Right cardiac atrium (tissue), 5 donors: ENCODE data around the gene FLII. TPM values are rescaled to one million over a fixed set of nuclear protein-coding genes. Genes with fewer than 3 reads are reported as not detected.

Experiments used
- ATAC-seq, 2 donors: fragments of 200-7000 bp; cut with Tn5 transposase; one replicate each; pipeline versions ENCODE4 v1.8.0 to v1.9.1; 2020; ENCODE audit warnings: moderate library complexity in 2 of 2, mild to moderate bottlenecking in 1 of 2
- DNase-seq, 3 donors: peaks; one replicate each; pipeline ENCODE4 v3.0.0-alpha.2; 2020
- H3K27ac ChIP-seq: one replicate; pipeline ENCODE4 v1.5.1; 2013; ENCODE audit warnings: mild to moderate bottlenecking, low read length, control low read depth, moderate library complexity
- H3K27me3 ChIP-seq: one replicate; pipeline ENCODE4 v1.6.1; 2013; ENCODE audit not compliant: control insufficient read depth, insufficient read depth
- H3K4me1 ChIP-seq: one replicate; pipeline ENCODE4 v1.6.1; 2013; ENCODE audit warnings: low read length; ENCODE audit not compliant: control insufficient read depth, insufficient read depth
- H3K4me3 ChIP-seq: one replicate; pipeline ENCODE4 v1.5.1; 2013; ENCODE audit warnings: low read length, control low read depth
- H3K9me3 ChIP-seq: one replicate; pipeline ENCODE4 v1.6.1; 2013; ENCODE audit warnings: low read length; ENCODE audit not compliant: control insufficient read depth
- WGBS: extraction: QIAGEN DNeasy Blood & Tissue Kit; methylation state at CpG from one replicate; pipeline ENCODE4 v1.1.7; 2013; 5-methylcytosine and 5-hydroxymethylcytosine counted together
- intact Hi-C, 4 donors: fragments of 100-400 bp; cut with DNase I; formaldehyde crosslinking; loops; one replicate each; pipeline versions ENCODE4 v1.11.0 to v1.14.0; 2022 to 2023
- polyA plus RNA-seq: library from polyadenylated mRNA; stranded (reverse); fragments of 200-250 nt; gene quantifications from one replicate; pipeline ENCODE4 v1.2.3, GENCODE V29; 2013
- total RNA-seq, 4 donors: library from RNA; stranded (reverse); fragmentation: NEBNext Ultra II Directional; extraction: Animal tissue kit (Norgen Biotek cat#: 25700); gene quantifications; one replicate each; pipeline ENCODE4 v1.2.1, GENCODE V29; 2021
- donor health status: healthy with polysubstance abuse.
- donor health status: DM: no; HTN: yes; CAD: no.
- donor health status: DM: no; HTN: no; CAD: no.
- donor health status: DM: no; HTN: yes; CAD: no; lungs with severe emphysema.
- donor health status: DM: yes; HTN: yes; CAD: no.

FLII gene
- total and polyA plus RNA-seq, 5 donors: 166 to 217 (median 186) TPM

- no peak for DNase-seq
- WGBS: 63% methylated on average over 7 of the region's 7 CpGs
- Histone ChIP-seq H3K9me3 (no peaks in the 10 kb centered on the region), H3K4me3 (no peak overlapping the region), H3K4me1 (no peaks in the 10 kb centered on the region), H3K27ac (no peak overlapping the region), H3K27me3 (no peaks in the 10 kb centered on the region)
- no peak for ATAC-seq
- intact Hi-C loops: loop anchor here in 2 of 4 donors (10.0 kb wide), 2 partner anchors 69 to 101 kb away; partner anchors contain the start of genes SMCR8 (in 1 of the 2) and TOP3A (in 1 of the 2)
Measured at GRCh38 chr17:18213666-18214270, 44.8 kb downstream of the FLII start.

GRCh38 chr17:18208092-18208491 is 50.4 kb downstream of the FLII start:
- no peak for ATAC-seq
- Histone ChIP-seq H3K4me3 (no peak overlapping the region), H3K9me3 (no peaks in the 10 kb centered on the region), H3K27ac (no peak overlapping the region), H3K4me1 (no peaks in the 10 kb centered on the region), H3K27me3 (no peaks in the 10 kb centered on the region)
- DNase-seq: no peak
- WGBS: 87% methylated on average over 19 of the region's 19 CpGs
- intact Hi-C loops: loop anchor here in 1 of 4 donors (10.0 kb wide), 1 partner anchor 57 kb away; the partner anchor contains the start of gene MIEF2

DNA sequence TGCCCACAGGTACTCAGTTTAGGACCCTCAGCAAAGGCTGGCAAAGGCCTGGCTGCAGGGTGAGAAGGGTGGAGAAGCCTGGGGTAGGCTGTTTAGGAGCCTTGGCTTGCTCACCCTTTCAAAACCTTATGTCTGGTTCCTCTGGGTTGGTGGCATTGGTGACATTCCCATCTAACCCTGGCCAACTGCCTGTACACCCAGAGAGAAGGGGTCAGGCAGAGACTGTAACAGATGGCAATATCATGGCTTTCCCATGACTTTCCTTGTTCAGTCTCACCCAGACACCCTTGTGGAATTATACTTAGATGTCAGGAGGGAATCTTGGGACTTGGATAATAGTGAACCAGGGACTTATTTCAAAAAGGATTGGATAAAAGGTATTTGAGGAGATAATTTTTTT is 51.6 kb downstream of the FLII start:
- Histone ChIP-seq H3K4me3 (no peak overlapping the region), H3K27ac (no peak overlapping the region), H3K9me3 (no peaks in the 10 kb centered on the region), H3K4me1 (no peaks in the 10 kb centered on the region), H3K27me3 (no peaks in the 10 kb centered on the region)
- DNase-seq: no peak
- no peak for ATAC-seq
- intact Hi-C loops: loop anchor here in 1 of 4 donors (10.0 kb wide), 1 partner anchor 58 kb away; the partner anchor contains the start of gene MIEF2

DNA sequence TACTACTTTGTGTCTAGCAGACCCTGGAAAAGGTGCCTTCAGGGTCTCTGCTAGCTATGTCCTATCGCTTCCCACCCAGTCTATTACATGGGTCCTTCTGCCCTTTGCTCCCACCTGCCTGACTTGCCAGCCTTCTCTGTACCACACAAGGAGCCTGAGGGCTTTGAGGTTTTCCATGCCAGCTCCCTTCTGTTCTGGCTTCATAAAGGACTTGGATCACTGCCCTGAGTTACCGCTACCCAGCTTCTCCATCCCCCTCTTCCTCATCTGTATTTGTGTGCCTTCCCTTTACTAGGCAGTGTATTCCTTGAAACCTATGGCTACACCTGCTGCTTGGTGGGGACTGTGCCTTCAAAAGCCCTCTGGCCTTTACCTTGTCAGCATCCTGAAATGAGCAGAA is 52.7 kb downstream of the FLII start:
- ATAC-seq (no peak), DNase-seq (no peak)
- H3K27me3 ChIP-seq: no peaks in the 10 kb centered on the region
- no peaks in the 10 kb centered on the region for H3K4me1 ChIP-seq
- H3K27ac ChIP-seq: no peak overlapping the region
- WGBS: 79% methylated on average over 2 of the region's 2 CpGs
- H3K4me3 ChIP-seq: no peak overlapping the region
- intact Hi-C loops: loop anchor here in 1 of 4 donors (10.0 kb wide), 1 partner anchor 59 kb away; the partner anchor contains the start of gene MIEF2
- no peaks in the 10 kb centered on the region for H3K9me3 ChIP-seq

GRCh38 chr17:18203308-18203707 is 55.2 kb downstream of the FLII start:
- no peaks in the 10 kb centered on the region for H3K27me3 ChIP-seq
- no peak overlapping the region for H3K27ac ChIP-seq
- H3K4me3 ChIP-seq: no peak overlapping the region
- no peak for ATAC-seq
- 67% methylated on average over 7 of the region's 7 CpGs for WGBS
- peaks cover 11% of the 10 kb centered on the region for H3K4me1 ChIP-seq
- DNase-seq: peak in 1 of 3 donors; percentile 6
- intact Hi-C loops: loop anchor here in 1 of 4 donors (10.0 kb wide), 1 partner anchor 61 kb away; the partner anchor contains the start of gene MIEF2
- H3K9me3 ChIP-seq: no peaks in the 10 kb centered on the region

- Histone ChIP-seq H3K9me3 (no peaks in the 10 kb centered on the region), H3K4me3 (no peak overlapping the region), H3K27ac (peak overlapping the region; percentile 8), H3K4me1 (peaks cover 20% of the 10 kb centered on the region), H3K27me3 (no peaks in the 10 kb centered on the region)
- ATAC-seq (peak in 1 of 2 donors; percentile 61), DNase-seq (peak in 1 of 3 donors; percentile 53)
- 70% methylated on average over 4 of the region's 4 CpGs for WGBS
- intact Hi-C loops: loop anchor here in 1 of 4 donors (10.0 kb wide), 1 partner anchor 64 kb away; the partner anchor contains the start of gene MIEF2
Measured at GRCh38 chr17:18201108-18201507, 57.4 kb downstream of the FLII start.

DNA sequence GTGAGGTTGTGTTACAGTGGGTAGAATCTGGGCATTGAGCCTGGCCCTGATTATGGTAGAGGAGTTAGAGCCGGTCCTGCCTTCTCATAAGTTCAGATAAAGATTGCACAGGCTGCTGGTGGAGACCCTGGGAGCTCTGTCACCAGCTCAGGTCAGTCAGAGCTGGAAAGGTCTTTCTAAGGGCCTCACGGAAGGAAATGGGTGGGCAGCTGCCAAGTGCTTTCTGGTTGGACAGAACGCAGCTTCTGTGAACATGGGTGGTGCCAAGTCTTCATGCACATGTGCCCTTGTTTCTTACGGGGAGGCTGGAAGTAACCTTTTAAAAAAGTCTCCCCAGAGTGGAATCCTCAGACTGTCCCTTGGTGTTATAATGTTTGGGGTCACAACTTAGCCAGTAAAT is 60.0 kb downstream of the FLII start:
- no peaks in the 10 kb centered on the region for H3K9me3 ChIP-seq
- H3K4me3 ChIP-seq: no peak overlapping the region
- 11% methylated on average over 4 of the region's 4 CpGs for WGBS
- peak in 1 of 2 donors; percentile 45 for ATAC-seq
- peaks cover 28% of the 10 kb centered on the region for H3K4me1 ChIP-seq
- no peaks in the 10 kb centered on the region for H3K27me3 ChIP-seq
- intact Hi-C loops: no loop called here
- no peak overlapping the region for H3K27ac ChIP-seq
- DNase-seq: peak; percentile 27 to 56 (median 28)

DNA sequence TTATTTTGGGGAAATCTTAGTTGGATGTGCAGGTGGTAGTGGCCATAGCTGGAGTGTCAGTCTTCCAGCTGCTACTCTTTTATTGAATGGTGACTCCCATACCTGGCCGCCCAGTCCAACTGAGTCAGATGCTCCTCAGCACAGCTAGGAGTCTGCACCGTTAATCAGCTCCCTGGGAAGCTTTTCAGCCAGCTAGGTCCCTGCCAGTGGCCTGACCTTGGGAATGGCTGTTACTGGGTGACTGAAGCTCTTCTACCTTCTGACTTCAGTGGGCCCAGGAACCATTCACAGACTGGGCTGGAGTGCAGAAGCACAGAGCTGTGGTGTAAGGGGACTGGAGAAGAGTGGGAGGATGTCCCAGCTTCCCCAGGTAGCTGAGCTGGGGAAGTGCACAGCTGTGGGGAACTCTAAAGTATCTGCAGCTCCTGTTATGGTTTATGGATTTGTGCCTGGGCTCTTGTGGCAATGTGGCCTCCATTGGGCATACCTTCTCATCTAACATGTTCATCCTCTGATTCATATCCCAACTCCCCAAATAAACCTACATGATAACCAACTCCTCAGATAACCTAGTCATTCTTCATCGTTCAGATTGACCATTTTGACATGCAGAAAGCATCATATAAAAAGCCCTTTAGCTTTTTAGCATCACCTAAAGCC is 60.9 kb downstream of the FLII start:
- Histone ChIP-seq H3K27me3 (no peaks in the 10 kb centered on the region), H3K4me3 (no peak overlapping the region), H3K9me3 (no peaks in the 10 kb centered on the region), H3K27ac (no peak overlapping the region), H3K4me1 (peaks cover 29% of the 10 kb centered on the region)
- ATAC-seq (no peak), DNase-seq (no peak)
- intact Hi-C loops: no loop called here
- WGBS: 78% methylated on average over 3 of the region's 3 CpGs

DNA sequence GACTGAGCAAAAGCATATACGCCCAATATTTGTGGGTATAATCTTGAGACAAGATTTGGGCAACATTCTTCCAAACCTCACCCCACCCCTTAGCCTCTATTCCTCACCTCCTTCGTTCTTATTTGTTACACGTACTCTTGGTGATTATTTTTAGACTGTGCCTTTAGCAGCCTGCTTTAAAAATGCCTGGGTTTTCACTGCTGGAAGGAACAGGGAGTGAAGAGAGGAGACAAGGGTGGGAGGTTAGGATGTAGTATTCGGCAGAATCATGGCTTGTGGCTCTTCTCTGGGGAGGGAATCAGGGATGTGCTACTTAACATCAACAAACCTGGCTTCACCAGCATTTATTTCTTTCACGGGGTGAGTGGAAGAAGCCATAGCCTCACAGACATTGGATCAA is 63.3 kb downstream of the FLII start:
- H3K4me1 ChIP-seq: peaks cover 38% of the 10 kb centered on the region
- ATAC-seq: no peak
- no peak overlapping the region for H3K27ac ChIP-seq
- no peaks in the 10 kb centered on the region for H3K9me3 ChIP-seq
- DNase-seq: no peak
- 67% methylated on average over 5 of the region's 5 CpGs for WGBS
- intact Hi-C loops: no loop called here
- H3K4me3 ChIP-seq: no peak overlapping the region
- H3K27me3 ChIP-seq: no peaks in the 10 kb centered on the region
